Right renal pelvis (tissue), 4 donors: Measurements from ENCODE around the gene SEC14L5. TPM values are rescaled to one million over a fixed set of nuclear protein-coding genes. Genes with fewer than 3 reads are reported as not detected.

Experiments
- DNase-seq, 4 donors: peaks; one replicate each; pipeline ENCODE4 v3.0.0-alpha.2; 2013; ENCODE audit warnings: low read depth in 4 of 4, low spot score in 3 of 4, missing footprints in 1 of 4
- polyA plus RNA-seq, 4 donors: library from polyadenylated mRNA; unstranded; fragments of 120-200 nt; gene quantifications; one replicate each; pipeline ENCODE4 v1.2.1, GENCODE V29; 2013; ENCODE audit not compliant: insufficient read length in 4 of 4

Gene SEC14L5
- polyA plus RNA-seq, 4 donors = 0.14 to 0.36 (median 0.26) TPM

GRCh38 chr16:4981473-4981872 is 23.3 kb downstream of the SEC14L5 start:
- DNase-seq = no peak

GRCh38 chr16:4982056-4982867 is 24.1 kb downstream of the SEC14L5 start:
- DNase-seq = no peak

DNA sequence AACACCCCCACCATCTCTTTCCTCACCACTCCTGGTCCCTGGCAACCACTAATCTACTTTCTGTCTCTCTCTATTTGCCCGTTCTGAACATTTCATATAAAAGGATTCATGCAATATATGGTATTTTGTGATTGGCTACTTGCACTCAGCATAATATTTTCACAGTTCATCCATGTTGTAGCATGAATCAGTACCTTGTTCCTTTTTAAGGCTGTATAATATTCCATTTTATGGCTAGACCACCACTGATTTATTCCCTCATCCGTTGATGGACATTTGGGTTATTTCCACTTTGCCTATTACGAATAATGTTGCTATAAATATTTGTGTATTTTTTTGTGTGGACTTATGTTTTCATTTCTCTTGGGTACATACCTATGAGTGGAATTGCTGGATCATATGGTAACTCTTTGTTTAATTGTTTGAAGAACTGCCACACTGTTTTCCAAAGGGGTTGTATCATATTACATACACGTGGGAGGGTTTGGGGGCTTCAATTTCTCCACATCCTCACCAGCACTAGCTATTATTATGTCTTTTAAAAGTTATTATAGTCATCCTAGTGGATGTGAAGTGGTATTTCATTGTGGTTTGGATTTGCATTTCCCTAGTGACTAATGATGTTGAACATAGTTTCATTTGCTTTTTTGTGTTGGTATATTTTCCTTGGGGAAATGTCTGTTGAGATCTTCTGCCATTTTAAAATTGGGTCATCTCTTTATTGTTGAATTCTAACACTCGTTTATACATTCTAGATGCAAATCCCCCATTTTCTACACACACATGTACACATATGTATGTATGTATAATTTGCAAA is 26.3 kb downstream of the SEC14L5 start:
- no peak for DNase-seq

GRCh38 chr16:4987250-4987579 is 29.1 kb downstream of the SEC14L5 start:
- DNase-seq = no peak

DNA sequence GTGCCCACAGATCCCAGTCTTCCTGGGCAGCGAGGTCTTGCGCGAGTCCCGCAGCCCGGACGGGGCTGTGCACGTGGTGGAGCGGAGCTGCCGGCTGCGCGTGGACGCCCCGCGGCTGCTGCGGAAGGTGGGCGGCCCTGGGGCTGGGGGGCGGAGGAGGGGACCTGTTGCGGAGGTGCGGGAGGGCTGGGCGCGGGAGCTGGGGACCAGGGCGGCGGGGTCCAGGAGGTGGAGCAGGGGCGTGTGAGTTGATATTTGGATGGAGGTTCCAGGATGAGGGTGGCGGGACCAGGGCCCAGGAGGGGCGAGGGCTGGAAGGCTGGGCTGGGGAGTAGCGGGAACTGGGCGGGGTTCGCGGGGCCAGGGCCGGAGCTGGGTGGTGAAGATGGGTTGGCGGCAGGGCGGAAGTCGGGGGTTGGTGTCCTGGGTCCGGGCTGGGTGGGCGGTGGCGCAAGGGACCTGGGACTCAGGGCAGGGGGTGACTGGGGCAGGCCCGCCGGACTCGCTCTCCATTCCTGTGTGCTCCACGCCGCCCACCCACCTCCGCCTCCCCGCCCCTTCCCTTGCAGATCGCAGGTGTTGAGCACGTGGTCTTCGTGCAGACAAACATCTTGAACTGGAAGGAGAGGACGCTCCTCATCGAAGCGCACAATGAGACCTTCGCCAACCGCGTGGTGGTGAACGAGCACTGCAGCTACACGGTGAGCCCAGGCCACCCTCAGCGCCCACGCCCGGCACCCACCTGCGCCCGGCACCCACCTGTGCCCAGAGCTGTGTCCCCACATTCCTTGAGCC is 29.6 kb downstream of the SEC14L5 start:
- DNase-seq = no peak

DNA sequence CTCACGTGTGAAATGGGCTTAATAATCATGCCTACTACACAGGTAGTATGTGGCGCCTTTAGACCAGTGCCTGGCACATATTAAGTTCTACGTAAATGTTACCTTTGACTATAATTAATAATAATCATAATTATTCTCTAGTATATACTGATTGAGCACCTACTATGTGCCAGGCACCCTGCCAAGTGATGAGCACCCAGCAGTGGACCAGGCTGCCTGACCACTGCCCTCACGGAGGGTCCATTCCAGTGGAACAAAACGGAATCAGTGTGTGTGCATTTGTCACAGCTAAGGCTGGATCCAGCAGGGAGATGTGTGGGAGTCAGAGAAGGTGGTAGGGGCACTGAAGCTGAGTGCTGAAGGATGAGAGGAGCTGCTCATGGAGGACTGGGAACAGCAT is 30.5 kb downstream of the SEC14L5 start:
- DNase-seq = no peak

- no peak for DNase-seq
These were observed 31.4 kb downstream of the SEC14L5 start for GRCh38 chr16:4989391-4990006.

GRCh38 chr16:4990415-4990814 is 32.3 kb downstream of the SEC14L5 start:
- no peak for DNase-seq

- no peak for DNase-seq
These were observed 33.6 kb downstream of the SEC14L5 start for GRCh38 chr16:4991754-4992153.

GRCh38 chr16:4994719-4995434 is 36.7 kb downstream of the SEC14L5 start:
- no peak for DNase-seq

DNA sequence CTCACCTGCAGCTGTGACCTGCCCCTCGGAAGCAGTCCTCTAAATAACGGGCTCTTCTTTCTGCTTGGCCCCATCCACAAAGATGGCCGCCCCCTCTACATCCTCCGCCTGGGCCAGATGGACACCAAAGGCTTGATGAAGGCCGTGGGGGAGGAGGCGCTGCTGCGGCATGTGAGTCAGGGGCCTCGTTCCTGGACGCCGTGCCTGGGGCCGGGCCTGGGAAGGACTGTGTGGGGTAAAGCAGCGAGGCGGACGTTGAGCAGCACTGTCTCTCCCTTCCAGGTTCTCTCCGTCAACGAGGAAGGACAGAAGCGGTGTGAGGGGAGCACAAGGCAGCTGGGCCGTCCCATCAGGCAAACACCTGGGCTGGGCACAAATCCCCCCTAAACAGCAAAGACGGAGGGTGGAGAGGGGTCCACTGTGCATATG is 42.5 kb downstream of the SEC14L5 start:
- DNase-seq = no peak

- no peak for DNase-seq
These were observed 43.4 kb downstream of the SEC14L5 start for GRCh38 chr16:5001571-5001970.

GRCh38 chr16:5001986-5002385 is 43.9 kb downstream of the SEC14L5 start:
- no peak for DNase-seq

DNA sequence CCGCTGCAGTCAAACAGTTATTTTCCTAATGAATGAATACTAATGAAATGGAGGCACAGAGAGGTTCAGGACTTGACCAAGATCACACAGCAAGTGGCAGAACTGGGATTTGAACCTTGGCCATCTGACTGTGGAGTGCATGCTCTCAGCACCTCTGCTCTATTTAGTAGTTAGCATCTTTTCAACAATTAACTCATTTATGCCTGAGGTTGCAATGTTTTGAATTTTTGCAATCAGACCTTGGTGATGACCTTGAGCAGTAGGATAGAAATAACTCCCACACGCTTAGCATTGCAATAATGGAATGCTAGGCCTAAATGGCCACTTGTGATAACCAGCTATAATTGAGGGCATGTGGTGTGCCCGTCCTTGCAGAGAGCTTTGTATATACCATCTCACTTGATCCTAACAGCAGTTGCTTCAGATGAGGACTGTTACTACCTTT is 44.6 kb downstream of the SEC14L5 start:
- no peak for DNase-seq

DNA sequence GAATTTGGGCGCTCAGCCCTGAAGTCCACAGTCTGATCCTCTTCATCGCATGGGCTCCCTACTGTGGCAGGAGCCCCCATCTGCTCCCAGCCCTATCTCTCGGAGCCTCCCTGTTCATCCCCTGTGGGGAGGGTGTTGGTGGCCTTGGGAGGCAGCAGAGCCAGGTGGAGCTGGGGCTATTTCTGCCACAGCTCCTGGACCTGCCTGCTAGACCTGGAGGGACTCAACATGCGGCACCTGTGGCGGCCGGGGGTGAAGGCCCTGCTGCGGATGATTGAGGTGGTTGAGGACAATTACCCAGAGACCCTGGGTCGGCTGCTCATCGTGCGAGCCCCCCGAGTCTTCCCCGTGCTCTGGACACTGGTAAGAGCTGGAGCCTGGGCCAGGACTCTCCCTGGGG is 45.1 kb downstream of the SEC14L5 start:
- no peak for DNase-seq

GRCh38 chr16:5003828-5004227 is 45.7 kb downstream of the SEC14L5 start:
- DNase-seq = no peak

DNA sequence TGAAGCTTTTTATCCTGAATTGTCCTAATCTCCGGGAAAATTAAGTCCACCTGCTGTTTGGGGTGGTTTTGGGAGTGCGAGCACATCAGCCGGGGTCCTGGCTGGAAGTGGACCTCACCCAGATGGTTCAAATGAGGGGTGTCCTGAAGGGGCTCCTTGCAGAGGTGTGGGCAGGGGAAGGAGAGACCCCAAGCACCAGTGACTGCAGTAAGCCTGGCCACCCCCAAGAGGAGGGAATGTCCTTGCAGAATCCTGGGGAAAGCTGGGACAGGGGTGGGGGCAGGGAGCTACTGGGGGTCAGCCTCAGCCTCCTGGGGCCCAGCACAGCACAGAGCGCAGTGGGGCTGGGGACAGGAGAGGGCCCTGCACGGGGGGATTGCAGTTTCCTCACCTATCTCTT is 46.2 kb downstream of the SEC14L5 start:
- no peak for DNase-seq

- DNase-seq = no peak
These were observed 47.8 kb downstream of the SEC14L5 start for GRCh38 chr16:5005916-5006315.

DNA sequence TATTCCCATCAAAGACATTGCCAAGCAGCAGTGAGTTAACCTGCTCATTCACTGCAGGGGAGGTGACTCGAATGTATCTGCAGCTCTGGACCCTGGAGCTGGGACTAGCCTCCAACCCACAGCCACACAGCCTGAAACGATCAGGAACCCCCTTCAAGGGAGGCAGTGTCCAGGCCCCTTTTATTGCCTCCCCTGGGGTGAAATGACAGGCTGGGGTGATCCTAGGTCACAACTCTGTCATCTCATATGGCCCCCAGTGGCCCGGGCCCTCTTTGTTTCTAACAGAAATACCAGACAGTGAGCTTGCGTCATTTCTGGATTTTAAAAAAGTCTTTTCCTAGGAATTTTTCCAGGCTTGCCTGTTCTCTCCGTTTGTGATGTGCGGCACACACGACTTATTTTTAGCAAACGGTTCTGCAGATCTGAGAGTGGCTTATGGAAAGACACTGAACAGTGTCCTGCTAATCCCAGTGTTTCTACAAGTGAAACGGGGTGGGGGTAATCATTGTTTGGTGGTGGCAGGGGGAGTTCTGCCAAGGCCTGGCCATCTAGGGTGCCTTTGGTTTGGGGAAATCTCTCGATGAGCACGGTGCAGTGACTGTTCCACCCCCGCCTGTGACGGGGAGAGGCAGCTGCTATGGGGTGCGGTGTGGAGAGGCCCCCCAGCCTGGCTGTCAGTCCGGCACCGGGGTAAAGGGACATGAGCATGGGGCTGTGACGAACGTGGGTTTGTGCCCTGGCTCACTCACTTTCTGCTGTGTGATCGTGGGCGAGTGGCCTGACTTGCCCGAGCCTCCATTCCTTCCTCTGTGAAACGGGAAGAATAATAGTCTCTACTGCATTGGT is 48.4 kb downstream of the SEC14L5 start:
- DNase-seq = no peak
